ENCODE measurements around the gene CACNA1I. TPM values are rescaled to one million over a fixed set of nuclear protein-coding genes. Genes with fewer than 3 reads are reported as not detected.
"Not testable (repeated sequence)": the region's sequence is repeated elsewhere in the genome, so short reads cannot be mapped to it uniquely, and the experiment has no call there.

The CACNA1I gene
- total RNA-seq, 1 experiment from 2014 or later, result 0.02 TPM

GRCh38 chr22:39727541-39727940 lies 157.0 kb downstream of the CACNA1I start:
- H3K4me1 ChIP-seq, result no peaks in the 10 kb centered on the region
- H3K36me3 ChIP-seq, result no peaks in the 10 kb centered on the region
- no peaks in the 10 kb centered on the region for H3K27me3 ChIP-seq
- H3K4me3 ChIP-seq, result no peak overlapping the region
- no peak overlapping the region for H3K27ac ChIP-seq
- DNase-seq, result no peak
- H3K9me3 ChIP-seq (replicated peaks), result no peaks in the 10 kb centered on the region

DNA sequence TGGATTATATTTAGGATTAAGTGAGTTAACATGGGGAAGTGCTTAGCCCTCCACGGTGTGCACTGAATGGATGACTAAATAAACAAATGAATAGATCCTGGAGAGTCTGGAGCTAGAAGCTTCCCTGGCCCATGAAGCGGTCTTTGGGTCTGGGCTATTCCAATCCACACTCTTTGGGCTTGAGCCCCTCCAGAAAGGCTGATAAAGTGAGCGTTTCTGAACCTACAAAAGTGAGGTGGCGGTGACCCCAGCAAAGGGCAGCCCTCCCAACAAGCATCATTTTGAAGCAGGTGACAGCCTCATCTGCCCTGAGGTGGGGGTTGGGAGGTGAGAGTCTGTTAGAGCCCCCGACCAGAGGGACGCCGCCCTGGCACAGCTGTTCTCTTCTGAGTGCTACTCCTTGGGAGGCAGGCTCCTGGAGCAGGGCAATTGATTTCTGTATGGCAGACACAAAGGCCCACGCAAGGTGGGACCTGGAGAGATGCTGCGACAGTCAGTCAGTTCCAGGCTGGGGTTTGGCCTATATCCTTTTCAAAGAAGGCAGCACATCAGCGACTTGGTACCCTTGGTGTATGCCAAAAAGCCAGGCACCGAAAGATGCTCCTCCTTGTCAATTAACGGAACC lies 157.8 kb downstream of the CACNA1I start:
- DNase-seq, result no peak
- no peaks in the 10 kb centered on the region for H3K9me3 ChIP-seq (replicated peaks)
- no peaks in the 10 kb centered on the region for H3K27me3 ChIP-seq
- no peaks in the 10 kb centered on the region for H3K4me1 ChIP-seq
- no peak overlapping the region for H3K4me3 ChIP-seq
- H3K27ac ChIP-seq, result no peak overlapping the region
- H3K36me3 ChIP-seq, result no peaks in the 10 kb centered on the region

DNA sequence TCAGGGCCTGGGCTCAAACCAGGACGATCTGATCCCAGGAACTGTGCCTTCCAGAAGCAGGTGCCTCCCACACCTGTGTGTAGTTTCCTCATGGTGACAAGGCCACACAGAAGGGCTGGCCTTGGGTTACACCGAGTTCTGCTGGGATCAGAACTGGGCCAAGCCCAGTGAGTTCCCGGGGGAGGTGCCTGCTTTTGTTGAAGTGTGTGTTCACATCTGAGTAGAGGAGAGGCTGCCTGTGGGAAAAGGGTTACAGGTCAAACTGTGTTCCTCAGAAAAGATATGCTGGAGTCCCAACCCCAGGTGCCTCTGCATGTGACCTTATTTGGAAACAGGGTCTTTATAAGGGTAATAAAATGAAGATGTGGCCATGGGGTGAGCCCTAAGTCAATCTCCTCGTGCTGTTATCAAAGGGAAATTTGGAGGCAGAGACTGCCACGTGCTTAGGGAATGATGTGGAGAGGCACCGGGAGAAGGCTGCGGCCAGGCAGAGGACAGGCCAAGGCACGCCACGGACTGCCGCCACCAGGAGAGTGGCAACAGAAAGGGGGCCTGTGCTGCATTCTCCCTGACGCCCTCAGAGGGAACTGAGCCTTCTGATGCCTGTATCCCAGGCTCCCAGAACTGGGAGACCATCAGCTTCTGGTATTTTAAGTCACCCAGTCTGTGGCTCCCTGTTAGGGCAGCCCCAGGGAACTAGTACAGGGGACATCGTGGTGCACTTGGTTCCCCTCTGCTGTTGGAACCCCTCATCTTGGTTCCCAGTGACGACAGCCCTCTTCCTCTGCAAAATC lies 158.8 kb downstream of the CACNA1I start:
- no peaks in the 10 kb centered on the region for H3K4me1 ChIP-seq
- no peak for DNase-seq
- H3K9me3 ChIP-seq (replicated peaks), result no peaks in the 10 kb centered on the region
- H3K4me3 ChIP-seq, result no peak overlapping the region
- no peak overlapping the region for H3K27ac ChIP-seq
- no peaks in the 10 kb centered on the region for H3K27me3 ChIP-seq
- H3K36me3 ChIP-seq, result no peaks in the 10 kb centered on the region

GRCh38 chr22:39731481-39731880 lies 160.9 kb downstream of the CACNA1I start:
- Histone ChIP-seq H3K36me3 (no peaks in the 10 kb centered on the region), H3K9me3 (replicated peaks) (no peaks in the 10 kb centered on the region), H3K4me1 (no peaks in the 10 kb centered on the region), H3K27ac (no peak overlapping the region), H3K27me3 (no peaks in the 10 kb centered on the region), H3K4me3 (no peak overlapping the region)
- no peak for DNase-seq

DNA sequence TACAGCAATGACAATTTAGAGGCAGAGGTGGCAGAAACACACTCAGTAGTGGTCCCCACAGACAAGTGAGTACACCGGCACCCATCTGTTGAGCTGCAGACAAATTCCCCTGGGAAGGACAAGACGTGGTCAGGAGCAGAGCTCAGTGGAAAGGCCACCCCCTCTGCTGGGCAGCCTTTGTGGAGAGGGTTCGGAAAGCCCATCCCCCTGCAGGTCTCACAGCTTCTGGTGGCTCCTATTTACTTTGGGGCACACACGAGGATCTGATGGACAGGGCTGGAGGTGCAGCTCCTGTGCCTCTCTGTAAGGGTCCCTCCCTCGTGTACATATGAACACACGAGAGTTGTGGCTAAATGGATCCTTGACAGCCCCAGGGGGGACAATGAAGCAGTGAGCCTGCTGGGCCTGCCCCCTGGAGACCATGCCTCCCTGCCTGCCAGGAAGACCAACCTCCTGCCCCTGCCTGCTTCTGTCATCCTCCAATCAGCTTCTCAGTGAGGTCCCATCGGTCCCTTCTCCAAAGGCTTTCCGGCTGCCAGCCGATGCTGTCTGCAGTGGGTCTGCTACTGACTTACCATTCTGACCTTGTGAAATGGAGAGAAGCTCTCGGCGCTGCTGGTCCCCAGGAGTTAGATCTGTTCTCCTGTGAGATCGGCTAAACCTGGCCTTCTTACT lies 161.5 kb downstream of the CACNA1I start:
- Histone ChIP-seq H3K36me3 (no peaks in the 10 kb centered on the region), H3K4me1 (no peaks in the 10 kb centered on the region), H3K27ac (no peak overlapping the region), H3K9me3 (replicated peaks) (no peaks in the 10 kb centered on the region), H3K4me3 (no peak overlapping the region), H3K27me3 (no peaks in the 10 kb centered on the region)
- DNase-seq, result no peak

DNA sequence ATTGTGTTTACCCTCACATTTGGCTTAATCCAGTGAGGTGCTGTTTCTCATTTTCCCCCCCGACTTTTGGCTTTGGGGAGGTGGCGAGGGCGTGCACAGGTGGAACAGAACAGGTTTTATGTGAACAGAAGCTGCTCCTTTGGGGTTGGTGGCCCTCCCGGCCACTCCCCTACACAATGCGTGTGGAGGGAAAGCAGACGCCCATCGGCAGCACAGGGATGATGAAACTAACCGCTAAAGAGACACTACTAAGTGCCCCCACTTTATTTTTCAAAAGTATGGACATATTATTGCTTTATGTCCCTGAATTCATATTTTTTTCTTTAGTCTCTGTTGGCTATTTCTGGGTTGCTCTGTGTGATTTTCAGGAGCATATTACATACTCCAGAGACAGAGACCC lies 162.1 kb downstream of the CACNA1I start:
- no peak overlapping the region for H3K27ac ChIP-seq
- no peaks in the 10 kb centered on the region for H3K27me3 ChIP-seq
- no peaks in the 10 kb centered on the region for H3K9me3 ChIP-seq (replicated peaks)
- H3K4me3 ChIP-seq, result no peak overlapping the region
- no peak for DNase-seq
- H3K4me1 ChIP-seq, result no peaks in the 10 kb centered on the region
- no peaks in the 10 kb centered on the region for H3K36me3 ChIP-seq

DNA sequence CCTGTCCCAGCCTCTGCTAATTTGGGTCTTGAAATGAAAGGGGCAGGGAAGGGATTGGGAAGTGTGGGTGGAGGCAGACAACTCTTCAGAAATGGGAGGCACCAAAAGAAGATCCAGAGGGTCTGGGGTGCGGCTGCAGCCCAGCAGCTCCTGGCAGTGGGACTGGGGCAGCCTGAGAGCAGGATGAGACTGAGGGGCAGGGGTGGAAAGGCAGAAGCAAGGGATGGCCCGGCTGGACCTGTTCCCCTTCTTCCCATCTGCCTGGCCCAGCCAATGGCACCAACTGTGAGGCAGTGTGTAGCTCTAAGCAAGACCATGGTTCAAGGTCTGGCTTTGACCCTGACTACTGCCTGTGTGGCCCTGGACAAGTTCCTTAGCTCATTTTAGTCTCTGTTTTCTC lies 162.6 kb downstream of the CACNA1I start:
- no peaks in the 10 kb centered on the region for H3K36me3 ChIP-seq
- no peaks in the 10 kb centered on the region for H3K4me1 ChIP-seq
- H3K27me3 ChIP-seq, result no peaks in the 10 kb centered on the region
- H3K27ac ChIP-seq, result no peak overlapping the region
- no peak for DNase-seq
- no peaks in the 10 kb centered on the region for H3K9me3 ChIP-seq (replicated peaks)
- no peak overlapping the region for H3K4me3 ChIP-seq

GRCh38 chr22:39734046-39734445 lies 163.5 kb downstream of the CACNA1I start:
- H3K27ac ChIP-seq; H3K9me3 ChIP-seq (replicated peaks); H3K4me3 ChIP-seq; DNase-seq; H3K36me3 ChIP-seq; H3K27me3 ChIP-seq; H3K4me1 ChIP-seq: not testable (repeated sequence)

DNA sequence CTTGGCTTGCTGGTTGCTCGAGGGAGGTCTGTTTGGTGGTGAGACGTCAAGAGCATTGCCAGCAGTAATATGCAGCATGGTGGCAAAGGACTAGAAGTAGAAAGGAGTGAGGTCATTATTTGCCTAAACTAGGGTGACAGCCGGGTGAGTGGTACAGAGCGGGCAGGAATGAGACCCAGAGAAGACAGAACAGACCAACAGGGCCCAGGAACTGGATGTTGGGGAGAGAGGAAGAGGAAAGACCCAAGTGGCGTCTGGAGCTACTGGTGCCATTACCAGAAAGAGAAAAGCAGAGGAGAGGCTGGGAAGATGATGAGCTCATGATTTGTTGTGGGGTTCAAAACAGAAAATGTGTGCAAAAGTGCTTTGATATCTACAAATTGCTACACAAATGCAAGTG lies 164.3 kb downstream of the CACNA1I start:
- Histone ChIP-seq H3K27ac (no peak overlapping the region), H3K4me3 (no peak overlapping the region), H3K36me3 (no peaks in the 10 kb centered on the region), H3K9me3 (replicated peaks) (no peaks in the 10 kb centered on the region), H3K4me1 (no peaks in the 10 kb centered on the region), H3K27me3 (no peaks in the 10 kb centered on the region)
- no peak for DNase-seq

GRCh38 chr22:39735776-39736175 lies 165.2 kb downstream of the CACNA1I start:
- H3K27ac ChIP-seq, result no peak overlapping the region
- H3K36me3 ChIP-seq, result no peaks in the 10 kb centered on the region
- DNase-seq, result no peak
- no peaks in the 10 kb centered on the region for H3K4me1 ChIP-seq
- no peaks in the 10 kb centered on the region for H3K9me3 ChIP-seq (replicated peaks)
- H3K27me3 ChIP-seq, result no peaks in the 10 kb centered on the region
- H3K4me3 ChIP-seq, result no peak overlapping the region

DNA sequence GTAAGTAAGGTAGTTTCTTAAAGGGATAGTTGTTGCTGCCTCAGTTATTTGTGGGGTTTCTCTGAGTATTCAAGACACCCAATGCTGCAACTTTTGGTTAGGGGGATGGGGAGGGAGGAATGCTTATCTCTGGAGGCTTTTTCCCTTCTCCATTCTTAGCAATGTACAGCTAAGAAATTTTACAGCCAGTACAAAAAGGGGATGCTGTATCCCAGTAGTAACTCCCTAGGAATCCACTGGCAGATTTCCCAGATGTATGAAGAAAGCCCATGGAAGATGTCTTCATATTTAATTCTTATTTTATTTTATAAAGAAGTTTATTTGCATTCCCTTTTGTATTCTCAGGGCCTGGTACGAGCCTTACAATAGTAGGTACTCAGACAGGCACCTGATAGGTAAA lies 168.2 kb downstream of the CACNA1I start:
- no peaks in the 10 kb centered on the region for H3K27me3 ChIP-seq
- H3K36me3 ChIP-seq, result no peaks in the 10 kb centered on the region
- H3K4me1 ChIP-seq, result no peaks in the 10 kb centered on the region
- H3K4me3 ChIP-seq, result no peak overlapping the region
- no peaks in the 10 kb centered on the region for H3K9me3 ChIP-seq (replicated peaks)
- no peak overlapping the region for H3K27ac ChIP-seq
- no peak for DNase-seq

Other genes with a start within 250 kb of the CACNA1I start
- 3.2 and 4.0 TPM in 2 replicates for gene SYNGR1, start 220.8 kb upstream of the CACNA1I start, total RNA-seq (2014; rRNA removed; shearing (Covaris generic))
- gene TAB1, start 171.0 kb upstream of the CACNA1I start, total RNA-seq (2014; rRNA removed; shearing (Covaris generic)), result 8.7 and 9.3 TPM in 2 replicates
- not detected in 2 replicates for gene MGAT3, start 113.7 kb upstream of the CACNA1I start, total RNA-seq (2014; rRNA removed; shearing (Covaris generic))
- gene MIEF1, start 68.5 kb upstream of the CACNA1I start, total RNA-seq (2014; rRNA removed; shearing (Covaris generic)), result 31.5 and 32.0 TPM in 2 replicates
- gene ATF4, start 50.2 kb upstream of the CACNA1I start, total RNA-seq (2014; rRNA removed; shearing (Covaris generic)), result 190 and 238 TPM in 2 replicates
- gene RPS19BP1, start 38.0 kb upstream of the CACNA1I start, total RNA-seq (2014; rRNA removed; shearing (Covaris generic)), result 48.3 and 66.2 TPM in 2 replicates